ENCODE measurements around the gene CDH16.
A peak's percentile ranks its signal among the peaks of the same experiment; 100 is the strongest.

Gene CDH16

GRCh38 chr16:66895689-66895979 lies 23.1 kb downstream of the CDH16 start:
- DNase-seq: no peak

DNA sequence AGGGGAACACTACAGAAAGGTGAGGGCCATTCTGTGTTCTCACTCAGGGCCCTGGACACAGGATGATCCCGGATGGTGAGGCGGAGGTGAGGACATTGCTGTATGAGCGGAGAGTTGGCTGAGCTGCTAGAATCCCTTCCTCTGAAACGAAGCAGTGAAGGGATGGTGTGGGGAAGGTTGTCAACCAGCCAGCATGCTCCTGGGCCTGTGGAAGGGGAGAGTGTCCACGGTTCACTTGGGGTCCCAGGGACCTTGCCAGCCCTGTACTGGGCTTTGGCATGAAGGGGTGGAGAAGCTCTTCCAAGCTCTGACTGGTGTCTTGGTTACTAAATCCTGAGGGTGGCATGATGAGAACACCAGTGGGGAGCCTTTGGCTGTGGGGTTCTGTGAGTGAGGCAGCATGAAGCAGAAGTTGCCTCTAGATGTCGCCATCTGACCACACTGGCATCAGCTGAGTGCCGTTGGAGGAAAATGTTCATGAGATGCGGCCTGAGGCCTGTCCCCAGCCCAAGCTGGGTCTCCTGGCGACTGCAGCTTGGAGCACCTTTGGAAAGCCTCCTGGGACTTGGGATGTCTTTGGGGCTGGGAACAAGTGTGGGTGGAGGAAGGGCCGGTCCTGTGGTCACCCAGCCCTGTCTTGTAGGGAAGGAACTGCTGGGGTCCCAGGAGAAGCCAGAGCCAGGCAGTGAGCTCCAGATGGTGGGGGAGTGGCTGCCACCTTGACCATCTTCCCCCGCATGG lies 23.6 kb downstream of the CDH16 start:
- DNase-seq: peak; percentile 68

- no peak for DNase-seq
Observed at GRCh38 chr16:66894055-66894454, 24.6 kb downstream of the CDH16 start.

DNA sequence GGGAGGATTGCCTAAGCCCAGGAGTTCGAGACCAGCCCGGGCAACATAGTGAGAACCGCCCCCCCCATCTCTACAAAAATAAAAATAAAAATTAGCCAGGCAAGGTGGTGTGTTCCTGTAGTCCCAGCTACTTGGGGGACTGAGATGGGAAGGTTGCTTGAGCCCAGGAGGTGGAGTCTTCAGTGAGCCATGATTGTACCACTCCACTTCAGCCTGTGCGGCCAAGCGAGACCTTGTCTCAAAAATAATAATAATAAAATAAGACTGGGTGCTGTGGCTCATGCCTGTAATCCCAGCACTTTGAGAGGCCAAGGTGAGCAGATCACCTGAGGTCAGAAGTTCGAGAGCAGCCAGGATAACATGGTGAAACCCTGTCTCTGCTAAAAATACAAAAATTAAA lies 26.9 kb downstream of the CDH16 start:
- no peak for DNase-seq

GRCh38 chr16:66891360-66891759 lies 27.3 kb downstream of the CDH16 start:
- no peak for DNase-seq

GRCh38 chr16:66890799-66891198 lies 27.9 kb downstream of the CDH16 start:
- DNase-seq: no peak

GRCh38 chr16:66889622-66890021 lies 29.1 kb downstream of the CDH16 start:
- DNase-seq: no peak

- DNase-seq: no peak
Observed at GRCh38 chr16:66888647-66889615, 29.8 kb downstream of the CDH16 start.

DNA sequence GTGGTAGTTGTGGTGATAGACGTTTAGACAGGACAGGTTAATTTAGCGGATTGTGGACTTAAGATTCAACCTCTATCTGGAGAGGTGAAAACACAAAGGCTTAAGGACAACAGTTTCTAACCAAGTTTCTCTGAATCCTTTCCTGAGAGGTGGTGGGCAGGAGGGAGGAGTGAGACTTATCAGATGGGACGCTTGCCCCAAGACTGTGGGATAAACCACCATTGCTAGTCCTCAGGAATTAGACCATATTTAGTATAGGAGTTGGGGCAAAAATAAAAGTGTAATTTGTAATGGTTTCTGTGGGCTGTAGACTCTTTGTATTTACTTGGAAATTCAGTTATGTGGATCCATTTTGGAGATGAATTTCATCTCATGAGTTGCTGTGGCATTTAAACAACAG lies 31.8 kb downstream of the CDH16 start:
- DNase-seq: no peak

DNA sequence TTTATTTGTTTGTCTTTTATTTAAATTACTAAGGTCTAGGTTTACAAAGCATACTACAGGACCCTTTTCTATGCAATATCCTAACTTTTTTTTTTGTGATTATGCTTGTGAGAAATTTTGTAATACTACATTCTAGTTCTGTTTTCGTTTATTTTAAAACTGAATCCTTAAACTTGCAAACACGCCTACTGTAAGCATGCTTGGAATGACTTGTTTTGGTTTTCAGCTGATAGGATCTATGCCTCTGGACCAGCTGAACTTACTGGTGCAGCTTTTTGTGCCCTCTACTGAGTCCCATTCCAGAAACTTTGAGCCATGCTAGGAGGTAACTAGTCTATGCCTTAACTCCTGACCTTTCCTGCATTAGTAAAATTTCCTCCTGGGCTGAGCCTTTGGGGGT lies 32.4 kb downstream of the CDH16 start:
- no peak for DNase-seq

- DNase-seq: no peak
Observed at GRCh38 chr16:66885491-66885890, 33.2 kb downstream of the CDH16 start.

DNA sequence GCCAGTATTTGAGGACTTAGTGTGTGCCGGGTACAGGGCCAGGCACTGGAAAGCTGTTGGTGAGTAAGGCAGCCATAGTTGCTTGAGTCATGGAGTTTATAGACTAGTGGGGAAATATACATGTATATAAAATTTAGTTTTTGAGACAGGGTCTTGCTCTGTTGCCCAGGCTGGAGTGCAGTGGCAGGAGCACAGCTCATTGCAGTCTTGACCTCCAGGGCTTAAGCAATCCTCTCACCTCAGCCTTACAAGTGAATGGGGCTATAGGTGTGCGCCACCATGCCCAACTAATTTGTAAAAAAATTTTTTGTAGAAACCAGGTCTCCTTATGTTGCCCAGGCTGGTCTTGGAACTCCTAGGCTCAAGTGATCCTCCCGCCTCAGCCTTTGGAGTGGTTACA lies 36.0 kb downstream of the CDH16 start:
- DNase-seq: no peak

DNA sequence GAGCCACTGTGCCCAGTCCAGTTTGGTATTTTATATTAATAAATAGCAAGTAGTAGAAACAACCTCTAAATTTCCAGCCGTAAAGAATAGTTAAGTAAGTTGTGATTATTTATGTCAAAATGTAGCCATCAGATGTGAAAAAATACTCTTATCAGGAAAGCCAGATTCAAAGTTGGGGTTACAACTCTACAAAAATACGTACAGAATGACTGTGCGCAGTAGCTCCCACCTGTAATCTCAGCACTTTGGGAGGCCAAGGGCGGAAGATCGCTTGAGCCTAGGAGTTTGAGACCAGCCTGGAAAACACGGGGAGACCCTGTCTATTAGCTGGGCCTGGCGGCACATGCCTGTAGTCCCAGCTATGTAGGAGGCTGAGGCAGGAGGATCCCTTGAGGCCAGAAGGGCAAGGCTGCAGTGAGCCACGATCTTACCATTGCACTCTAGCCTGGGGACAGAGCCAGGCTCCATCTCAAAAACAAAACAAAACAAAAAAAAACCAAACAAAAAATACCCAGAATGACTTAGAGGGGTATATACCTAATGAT lies 36.6 kb downstream of the CDH16 start:
- no peak for DNase-seq

DNA sequence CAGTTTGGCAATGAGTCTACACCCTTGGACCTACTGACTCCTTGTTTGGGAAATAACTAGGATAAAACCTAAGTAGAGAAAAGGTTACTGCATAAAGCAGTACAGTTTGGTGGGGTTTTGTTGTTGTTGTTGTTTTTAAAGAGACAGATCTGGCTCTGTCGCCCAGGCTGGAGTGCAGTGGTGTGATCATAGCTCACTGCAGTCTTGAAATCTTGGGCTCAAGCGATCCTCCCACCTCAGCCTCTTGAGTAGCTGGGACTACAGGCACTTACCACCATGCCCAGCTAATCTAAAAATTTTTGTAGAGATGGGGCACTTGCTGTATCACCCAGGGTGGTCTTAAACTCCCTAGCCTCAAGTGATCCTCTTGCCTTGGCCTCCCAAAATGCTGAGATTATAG lies 37.1 kb downstream of the CDH16 start:
- DNase-seq: no peak

DNA sequence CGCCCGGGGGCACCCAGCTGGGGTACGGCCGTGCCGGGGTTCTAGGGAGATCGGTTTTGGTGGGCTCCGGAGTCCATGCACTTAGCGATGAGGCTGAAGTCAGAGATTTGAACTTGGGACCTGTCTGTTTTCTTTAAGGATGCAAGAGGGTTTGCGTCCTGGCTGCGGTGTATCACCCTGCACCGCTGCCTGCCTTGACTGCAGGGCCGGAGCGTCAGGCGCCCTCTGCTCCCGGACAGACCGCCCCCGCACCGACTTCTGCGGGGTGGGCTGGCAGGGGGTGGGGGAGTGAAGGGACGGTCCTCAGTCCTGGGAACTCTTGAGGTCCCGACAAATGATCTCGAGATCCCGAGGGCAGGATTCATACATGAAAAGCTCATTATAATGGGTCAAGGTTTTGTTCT lies 37.7 kb downstream of the CDH16 start:
- no peak for DNase-seq

- DNase-seq: peak; percentile 94
Observed at GRCh38 chr16:66880288-66881013, 38.2 kb downstream of the CDH16 start, which contains the start of gene PDP2. PDP2 (plus strand) TSS chr16:66880515; CDS start chr16:66884285, 3,770 bp downstream.

- peak; percentile 46 for DNase-seq
Observed at GRCh38 chr16:66878067-66878466, 40.6 kb downstream of the CDH16 start.

GRCh38 chr16:66874079-66874775 lies 44.5 kb downstream of the CDH16 start:
- DNase-seq: peak; percentile 38

DNA sequence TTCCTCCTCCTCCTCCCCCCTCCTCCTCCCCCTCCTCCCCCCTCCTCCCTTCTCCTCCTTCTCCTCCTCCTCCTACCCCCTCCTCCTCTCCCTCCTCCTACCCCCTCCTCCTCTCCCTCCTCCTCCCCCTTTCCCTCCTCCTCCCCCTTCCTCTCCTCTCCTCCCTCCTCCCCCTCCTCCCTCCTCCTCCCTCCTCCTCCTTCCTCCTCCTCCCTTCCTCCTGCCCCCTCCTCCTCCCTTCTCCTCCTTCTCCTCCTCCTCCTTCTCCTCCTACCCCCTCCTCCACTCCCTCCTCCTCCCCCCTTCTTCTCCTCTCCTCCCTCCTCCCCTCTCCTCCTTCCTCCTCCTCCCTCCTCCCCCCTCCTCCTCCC lies 45.0 kb downstream of the CDH16 start:
- DNase-seq: no peak

GRCh38 chr16:66872943-66873684 lies 45.6 kb downstream of the CDH16 start:
- DNase-seq: peak; percentile 99

- DNase-seq: no peak
Observed at GRCh38 chr16:66872559-66872942, 46.1 kb downstream of the CDH16 start.

DNA sequence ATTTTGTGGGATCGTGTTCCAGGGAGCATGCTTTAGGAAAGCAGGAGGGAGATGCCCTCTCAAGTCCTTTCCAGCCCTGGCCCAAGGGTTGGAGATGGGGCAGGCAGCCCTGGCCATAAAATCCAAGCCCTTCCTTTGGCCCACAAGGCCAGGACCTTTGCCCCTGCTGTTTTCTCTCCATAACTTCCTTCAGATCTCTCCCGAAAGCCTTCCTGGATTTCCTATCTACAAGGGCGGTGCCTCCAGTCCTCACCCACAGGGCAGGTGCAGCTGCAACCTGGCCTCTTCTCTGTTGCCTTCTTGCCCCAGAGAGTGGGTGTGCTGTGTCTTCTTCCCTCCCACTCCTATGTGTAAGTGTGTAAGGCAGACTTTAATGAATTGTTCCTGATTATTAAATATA lies 46.8 kb downstream of the CDH16 start:
- DNase-seq: no peak
